DOHH2 (cell line): ENCODE results near the gene ADSL.

Source experiments
- EZH2phosphoT487 ChIP-seq: fragments of 200-600 bp; sonication (generic); IDR thresholded peaks from 2 replicates; pipeline ENCODE4 v1.6.1; 2017; ENCODE audit warnings: borderline replicate concordance, mild to moderate bottlenecking, antibody characterized with exemption, low read length, moderate library complexity, mixed read lengths
- TF ChIP-seq, protein P1 (sequence below): fragments of 200-600 bp; sonication (generic); IDR thresholded peaks from one replicate; pipeline ENCODE4 v1.5.1; 2014; ENCODE audit warnings: antibody characterized with exemption, mild to moderate bottlenecking, low read depth, low read length; ENCODE audit not compliant: poor library complexity, severe bottlenecking

- TF ChIP-seq, protein P1, sequence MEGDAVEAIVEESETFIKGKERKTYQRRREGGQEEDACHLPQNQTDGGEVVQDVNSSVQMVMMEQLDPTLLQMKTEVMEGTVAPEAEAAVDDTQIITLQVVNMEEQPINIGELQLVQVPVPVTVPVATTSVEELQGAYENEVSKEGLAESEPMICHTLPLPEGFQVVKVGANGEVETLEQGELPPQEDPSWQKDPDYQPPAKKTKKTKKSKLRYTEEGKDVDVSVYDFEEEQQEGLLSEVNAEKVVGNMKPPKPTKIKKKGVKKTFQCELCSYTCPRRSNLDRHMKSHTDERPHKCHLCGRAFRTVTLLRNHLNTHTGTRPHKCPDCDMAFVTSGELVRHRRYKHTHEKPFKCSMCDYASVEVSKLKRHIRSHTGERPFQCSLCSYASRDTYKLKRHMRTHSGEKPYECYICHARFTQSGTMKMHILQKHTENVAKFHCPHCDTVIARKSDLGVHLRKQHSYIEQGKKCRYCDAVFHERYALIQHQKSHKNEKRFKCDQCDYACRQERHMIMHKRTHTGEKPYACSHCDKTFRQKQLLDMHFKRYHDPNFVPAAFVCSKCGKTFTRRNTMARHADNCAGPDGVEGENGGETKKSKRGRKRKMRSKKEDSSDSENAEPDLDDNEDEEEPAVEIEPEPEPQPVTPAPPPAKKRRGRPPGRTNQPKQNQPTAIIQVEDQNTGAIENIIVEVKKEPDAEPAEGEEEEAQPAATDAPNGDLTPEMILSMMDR = no peak
- TF ChIP-seq EZH2phosphoT487 = no peak
Observed at GRCh38 chr22:40434745-40435144, 88.4 kb downstream of the ADSL start.
